ENCODE measurements around the gene MEGF6. TPM values are rescaled to one million over a fixed set of nuclear protein-coding genes. Genes with fewer than 3 reads are reported as not detected.
"Not testable (repeated sequence)": the region's sequence is repeated elsewhere in the genome, so short reads cannot be mapped to it uniquely, and the experiment has no call there.

Gene MEGF6
- total and polyA plus RNA-seq, 2 experiments from 2014 or later, result 11.6 to 21.9 TPM

DNA sequence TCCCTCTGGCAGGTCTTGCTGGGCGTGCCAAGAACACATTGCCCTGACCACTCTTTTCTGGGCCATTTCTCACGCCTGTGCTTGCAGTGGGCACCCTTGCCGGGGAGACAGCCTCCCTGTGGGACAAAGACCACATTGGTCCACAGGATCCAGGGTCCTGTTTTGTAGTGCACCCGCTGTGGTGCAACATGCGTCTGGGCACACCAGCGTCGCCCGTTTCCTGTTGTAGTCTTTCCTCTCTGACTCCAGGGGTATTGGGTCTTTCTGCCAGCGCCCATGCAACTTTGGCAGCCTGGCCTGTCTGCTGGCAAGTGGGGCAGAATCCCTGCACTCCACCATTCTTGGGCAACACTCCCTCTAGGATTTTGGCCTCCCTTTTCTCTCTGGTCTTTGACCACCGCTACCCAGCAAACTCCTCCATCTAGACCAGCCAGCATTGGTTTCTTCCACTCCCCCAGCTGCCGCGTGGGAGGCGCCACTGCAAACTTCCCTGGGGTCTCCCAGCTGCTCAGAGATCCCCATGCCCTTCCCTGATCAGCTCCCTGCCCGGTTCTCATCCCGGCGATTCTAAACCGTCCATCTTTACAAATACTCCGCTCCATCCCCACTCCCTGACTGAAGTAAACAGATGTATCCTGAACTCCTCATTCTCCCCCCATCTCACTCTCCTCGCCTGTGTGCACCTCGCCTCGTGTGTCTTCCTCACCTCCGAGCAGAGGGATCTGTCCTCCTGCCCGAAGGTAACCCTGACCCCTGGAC is 12.3 kb upstream of the MEGF6 start:
- DNase-seq (ENCODE audit: low spot score), result no peak
- Histone ChIP-seq H3K4me3 (peak overlapping the region; percentile 87), H3K79me2 (peaks cover 28% of the 10 kb centered on the region), H3K27ac (peak overlapping the region; percentile 21), H3K4me1 (ENCODE audit: insufficient read depth) (peaks cover 8% of the 10 kb centered on the region), H3K27me3 (no peaks in the 10 kb centered on the region), H4K20me1 (ENCODE audit: insufficient read depth, poor library complexity, severe bottlenecking) (no peaks in the 10 kb centered on the region), H3K9me2 (replicated peaks; ENCODE audit: insufficient read depth) (no peaks in the 10 kb centered on the region), H3K9me3 (ENCODE audit: low read depth) (no peaks in the 10 kb centered on the region), H3K4me2 (peak overlapping the region; percentile 91), H2AFZ (peak overlapping the region; percentile 68), H3K36me3 (replicated peaks; ENCODE audit: insufficient read depth, low read depth) (no peaks in the 10 kb centered on the region)
- 36% methylated on average over 22 of the region's 23 CpGs for WGBS (ENCODE audit: low lambda C conversion rate, missing lambda C conversion rate)
- TF ChIP-seq, protein P1, sequence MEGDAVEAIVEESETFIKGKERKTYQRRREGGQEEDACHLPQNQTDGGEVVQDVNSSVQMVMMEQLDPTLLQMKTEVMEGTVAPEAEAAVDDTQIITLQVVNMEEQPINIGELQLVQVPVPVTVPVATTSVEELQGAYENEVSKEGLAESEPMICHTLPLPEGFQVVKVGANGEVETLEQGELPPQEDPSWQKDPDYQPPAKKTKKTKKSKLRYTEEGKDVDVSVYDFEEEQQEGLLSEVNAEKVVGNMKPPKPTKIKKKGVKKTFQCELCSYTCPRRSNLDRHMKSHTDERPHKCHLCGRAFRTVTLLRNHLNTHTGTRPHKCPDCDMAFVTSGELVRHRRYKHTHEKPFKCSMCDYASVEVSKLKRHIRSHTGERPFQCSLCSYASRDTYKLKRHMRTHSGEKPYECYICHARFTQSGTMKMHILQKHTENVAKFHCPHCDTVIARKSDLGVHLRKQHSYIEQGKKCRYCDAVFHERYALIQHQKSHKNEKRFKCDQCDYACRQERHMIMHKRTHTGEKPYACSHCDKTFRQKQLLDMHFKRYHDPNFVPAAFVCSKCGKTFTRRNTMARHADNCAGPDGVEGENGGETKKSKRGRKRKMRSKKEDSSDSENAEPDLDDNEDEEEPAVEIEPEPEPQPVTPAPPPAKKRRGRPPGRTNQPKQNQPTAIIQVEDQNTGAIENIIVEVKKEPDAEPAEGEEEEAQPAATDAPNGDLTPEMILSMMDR (IDR thresholded peaks at IDR 0.05; ENCODE audit: poor library complexity), result no peak
- TF ChIP-seq EZH2phosphoT487 (IDR thresholded peaks at IDR 0.05; ENCODE audit: low read depth, severe bottlenecking, unreplicated experiment) (no peak), EZH2 (IDR thresholded peaks at IDR 0.05; ENCODE audit: borderline replicate concordance) (no peak)

DNA sequence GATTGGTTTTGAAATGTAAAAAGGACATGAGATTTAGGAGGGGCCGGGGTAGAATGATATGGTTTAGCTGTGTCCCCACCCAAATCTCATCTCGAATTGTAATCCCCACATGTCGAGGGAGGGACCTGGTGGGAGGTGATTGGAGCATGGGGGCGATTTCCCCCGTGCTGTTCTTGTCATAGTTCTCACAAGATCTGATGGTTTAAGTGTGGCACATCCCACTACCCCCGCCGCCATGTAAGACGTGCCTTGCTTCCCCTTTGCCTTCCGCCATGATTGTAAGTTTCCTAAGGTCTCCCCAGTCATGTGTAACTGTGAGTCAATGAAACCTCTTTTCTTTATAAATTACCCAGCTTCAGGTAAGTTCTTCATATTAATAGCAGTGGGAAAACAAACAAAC is 10.8 kb upstream of the MEGF6 start:
- H3K9me2 ChIP-seq (replicated peaks; ENCODE audit: insufficient read depth); H3K36me3 ChIP-seq (replicated peaks; ENCODE audit: insufficient read depth, low read depth); H3K4me2 ChIP-seq; H3K4me3 ChIP-seq; H3K27ac ChIP-seq; H2AFZ ChIP-seq; H3K4me1 ChIP-seq (ENCODE audit: insufficient read depth); DNase-seq (ENCODE audit: low spot score); H3K9me3 ChIP-seq (ENCODE audit: low read depth); H4K20me1 ChIP-seq (ENCODE audit: insufficient read depth, poor library complexity, severe bottlenecking); H3K27me3 ChIP-seq: not testable (repeated sequence)
- whole genome bisulfite sequencing (ENCODE audit: low lambda C conversion rate, missing lambda C conversion rate), result 77% methylated on average over 9 of the region's 9 CpGs
- H3K79me2 ChIP-seq, result peaks cover 28% of the 10 kb centered on the region

- H3K27me3 ChIP-seq; H3K9me2 ChIP-seq (replicated peaks; ENCODE audit: insufficient read depth); DNase-seq (ENCODE audit: low spot score); H3K9me3 ChIP-seq (ENCODE audit: low read depth); H2AFZ ChIP-seq; H3K4me1 ChIP-seq (ENCODE audit: insufficient read depth); H4K20me1 ChIP-seq (ENCODE audit: insufficient read depth, poor library complexity, severe bottlenecking); H3K4me3 ChIP-seq; H3K4me2 ChIP-seq; H3K27ac ChIP-seq; H3K36me3 ChIP-seq (replicated peaks; ENCODE audit: insufficient read depth, low read depth): not testable (repeated sequence)
- peaks cover 21% of the 10 kb centered on the region for H3K79me2 ChIP-seq
- TF ChIP-seq, protein P1 (IDR thresholded peaks at IDR 0.05; ENCODE audit: poor library complexity), result peak; percentile 45
- WGBS (ENCODE audit: low lambda C conversion rate, missing lambda C conversion rate), result 29% methylated on average over 15 of the region's 15 CpGs
Measured at GRCh38 chr1:3621151-3621671, 9.9 kb upstream of the MEGF6 start.

GRCh38 chr1:3620708-3621107 is 9.4 kb upstream of the MEGF6 start:
- TF ChIP-seq EZH2phosphoT487 (IDR thresholded peaks at IDR 0.05; ENCODE audit: low read depth, severe bottlenecking, unreplicated experiment) (no peak), EZH2 (IDR thresholded peaks at IDR 0.05; ENCODE audit: borderline replicate concordance) (no peak)
- TF ChIP-seq, protein P1 (IDR thresholded peaks at IDR 0.05; ENCODE audit: poor library complexity), result no peak
- H3K9me3 ChIP-seq (ENCODE audit: low read depth), result no peaks in the 10 kb centered on the region
- H3K4me3 ChIP-seq, result no peak overlapping the region
- no peaks in the 10 kb centered on the region for H3K36me3 ChIP-seq (replicated peaks; ENCODE audit: insufficient read depth, low read depth)
- H2AFZ ChIP-seq, result no peak overlapping the region
- 80% methylated on average over 12 of the region's 12 CpGs for WGBS (ENCODE audit: low lambda C conversion rate, missing lambda C conversion rate)
- no peak for DNase-seq (ENCODE audit: low spot score)
- peaks cover under 1% of the 10 kb centered on the region for H3K4me1 ChIP-seq (ENCODE audit: insufficient read depth)
- H3K9me2 ChIP-seq (replicated peaks; ENCODE audit: insufficient read depth), result no peaks in the 10 kb centered on the region
- H3K27me3 ChIP-seq, result no peaks in the 10 kb centered on the region
- H3K79me2 ChIP-seq, result peaks cover 16% of the 10 kb centered on the region
- no peaks in the 10 kb centered on the region for H4K20me1 ChIP-seq (ENCODE audit: insufficient read depth, poor library complexity, severe bottlenecking)
- H3K27ac ChIP-seq, result no peak overlapping the region
- H3K4me2 ChIP-seq, result no peak overlapping the region

Measured in hepatocyte (in vitro differentiated cells).